Measurements from ENCODE around the gene ZNF48.

The ZNF48 gene

GRCh38 chr16:30351586-30352419 lies 43.4 kb upstream of the ZNF48 start:
- no peak overlapping the region for H3K4me3 ChIP-seq
- H3K9ac ChIP-seq (ENCODE audit: insufficient read length), result no peak overlapping the region
- TF ChIP-seq POLR2AphosphoS5 (IDR thresholded peaks at IDR 0.05; ENCODE audit: borderline replicate concordance, low read depth, low read length) (no peak), EZH2 (IDR thresholded peaks at IDR 0.05) (no peak), FOXP2 (optimal IDR thresholded peaks at IDR 0.05; ENCODE audit: control extremely low read depth, extremely low read length, insufficient read depth) (no peak)
- no peaks in the 10 kb centered on the region for H3K9me3 ChIP-seq (ENCODE audit: low read depth, low read length)
- no peak overlapping the region for H3K27ac ChIP-seq
- peaks cover 31% of the 10 kb centered on the region; the same call in 1 of the 2 replicates for H3K36me3 ChIP-seq (ENCODE audit: insufficient read depth, low read length)
- no peak for DNase-seq (ENCODE audit: low read depth, low spot score)

- Histone ChIP-seq H3K9me3 (ENCODE audit: low read depth, low read length) (no peaks in the 10 kb centered on the region), H3K36me3 (ENCODE audit: insufficient read depth, low read length) (peaks cover 37% of the 10 kb centered on the region; the same call in 1 of the 2 replicates), H3K4me3 (no peak overlapping the region), H3K27ac (no peak overlapping the region), H3K9ac (ENCODE audit: insufficient read length) (no peak overlapping the region)
- TF ChIP-seq FOXP2 (optimal IDR thresholded peaks at IDR 0.05; ENCODE audit: control extremely low read depth, extremely low read length, insufficient read depth) (no peak), EZH2 (IDR thresholded peaks at IDR 0.05) (no peak), POLR2AphosphoS5 (IDR thresholded peaks at IDR 0.05; ENCODE audit: borderline replicate concordance, low read depth, low read length) (no peak)
- no peak for DNase-seq (ENCODE audit: low read depth, low spot score)
Observed at GRCh38 chr16:30352488-30353401, 42.5 kb upstream of the ZNF48 start.

- TF ChIP-seq POLR2AphosphoS5 (IDR thresholded peaks at IDR 0.05; ENCODE audit: borderline replicate concordance, low read depth, low read length), result no peak
- TF ChIP-seq EZH2 (IDR thresholded peaks at IDR 0.05), result no peak
- TF ChIP-seq FOXP2 (optimal IDR thresholded peaks at IDR 0.05; ENCODE audit: control extremely low read depth, extremely low read length, insufficient read depth), result no peak
- Histone ChIP-seq H3K27ac (no peak overlapping the region), H3K36me3 (ENCODE audit: insufficient read depth, low read length) (peaks cover 41% of the 10 kb centered on the region; the same call in 1 of the 2 replicates), H3K9me3 (ENCODE audit: low read depth, low read length) (no peaks in the 10 kb centered on the region), H3K4me3 (peak overlapping the region; percentile 93), H3K9ac (ENCODE audit: insufficient read length) (peak overlapping the region; percentile 95)
- no peak for DNase-seq (ENCODE audit: low read depth, low spot score)
Observed at GRCh38 chr16:30353438-30354129, 41.6 kb upstream of the ZNF48 start.

GRCh38 chr16:30354423-30355143 lies 40.6 kb upstream of the ZNF48 start:
- H3K9me3 ChIP-seq (ENCODE audit: low read depth, low read length), result no peaks in the 10 kb centered on the region
- peaks cover 48% of the 10 kb centered on the region; the same call in 1 of the 2 replicates for H3K36me3 ChIP-seq (ENCODE audit: insufficient read depth, low read length)
- peak overlapping the region; percentile 39; the same call in 1 of the 2 replicates for H3K27ac ChIP-seq
- no peak for DNase-seq (ENCODE audit: low read depth, low spot score)
- peak overlapping the region; percentile 93 for H3K4me3 ChIP-seq
- H3K9ac ChIP-seq (ENCODE audit: insufficient read length), result peak overlapping the region; percentile 95
- TF ChIP-seq FOXP2 (optimal IDR thresholded peaks at IDR 0.05; ENCODE audit: control extremely low read depth, extremely low read length, insufficient read depth) (no peak), EZH2 (IDR thresholded peaks at IDR 0.05) (no peak), POLR2AphosphoS5 (IDR thresholded peaks at IDR 0.05; ENCODE audit: borderline replicate concordance, low read depth, low read length) (no peak)

- H3K9ac ChIP-seq (ENCODE audit: insufficient read length), result peak within 1 kb of the TSS; percentile 95
- no peaks in the 10 kb centered on the region for H3K9me3 ChIP-seq (ENCODE audit: low read depth, low read length)
- H3K27ac ChIP-seq, result peak within 1 kb of the TSS; percentile 82
- H3K4me3 ChIP-seq, result peak within 1 kb of the TSS; percentile 93
- no peak for TF ChIP-seq EZH2 (IDR thresholded peaks at IDR 0.05)
- peak; percentile 40 for TF ChIP-seq FOXP2 (optimal IDR thresholded peaks at IDR 0.05; ENCODE audit: control extremely low read depth, extremely low read length, insufficient read depth)
- peak; percentile 62; the same call in 1 of the 2 replicates for TF ChIP-seq POLR2AphosphoS5 (IDR thresholded peaks at IDR 0.05; ENCODE audit: borderline replicate concordance, low read depth, low read length)
- peaks cover 49% of the 10 kb centered on the region; the same call in 1 of the 2 replicates for H3K36me3 ChIP-seq (ENCODE audit: insufficient read depth, low read length)
- peak; percentile 80 for DNase-seq (ENCODE audit: low read depth, low spot score)
Observed at GRCh38 chr16:30355144-30355953, 39.9 kb upstream of the ZNF48 start, which contains the start of gene CD2BP2. CD2BP2 (minus strand) TSS chr16:30355308; CDS start chr16:30354681, 627 bp downstream.

GRCh38 chr16:30355954-30356308 lies 39.3 kb upstream of the ZNF48 start:
- Histone ChIP-seq H3K36me3 (ENCODE audit: insufficient read depth, low read length) (peaks cover 44% of the 10 kb centered on the region; the same call in 1 of the 2 replicates), H3K4me3 (peak overlapping the region; percentile 93), H3K9ac (ENCODE audit: insufficient read length) (peak overlapping the region; percentile 78), H3K9me3 (ENCODE audit: low read depth, low read length) (no peaks in the 10 kb centered on the region), H3K27ac (peak overlapping the region; percentile 82)
- TF ChIP-seq POLR2AphosphoS5 (IDR thresholded peaks at IDR 0.05; ENCODE audit: borderline replicate concordance, low read depth, low read length) (no peak), FOXP2 (optimal IDR thresholded peaks at IDR 0.05; ENCODE audit: control extremely low read depth, extremely low read length, insufficient read depth) (no peak), EZH2 (IDR thresholded peaks at IDR 0.05) (no peak)
- DNase-seq (ENCODE audit: low read depth, low spot score), result no peak
